ENCODE results near the gene NMNAT2.
"Not testable (repeated sequence)": the region's sequence is repeated elsewhere in the genome, so short reads cannot be mapped to it uniquely, and the experiment has no call there.

Gene NMNAT2

DNA sequence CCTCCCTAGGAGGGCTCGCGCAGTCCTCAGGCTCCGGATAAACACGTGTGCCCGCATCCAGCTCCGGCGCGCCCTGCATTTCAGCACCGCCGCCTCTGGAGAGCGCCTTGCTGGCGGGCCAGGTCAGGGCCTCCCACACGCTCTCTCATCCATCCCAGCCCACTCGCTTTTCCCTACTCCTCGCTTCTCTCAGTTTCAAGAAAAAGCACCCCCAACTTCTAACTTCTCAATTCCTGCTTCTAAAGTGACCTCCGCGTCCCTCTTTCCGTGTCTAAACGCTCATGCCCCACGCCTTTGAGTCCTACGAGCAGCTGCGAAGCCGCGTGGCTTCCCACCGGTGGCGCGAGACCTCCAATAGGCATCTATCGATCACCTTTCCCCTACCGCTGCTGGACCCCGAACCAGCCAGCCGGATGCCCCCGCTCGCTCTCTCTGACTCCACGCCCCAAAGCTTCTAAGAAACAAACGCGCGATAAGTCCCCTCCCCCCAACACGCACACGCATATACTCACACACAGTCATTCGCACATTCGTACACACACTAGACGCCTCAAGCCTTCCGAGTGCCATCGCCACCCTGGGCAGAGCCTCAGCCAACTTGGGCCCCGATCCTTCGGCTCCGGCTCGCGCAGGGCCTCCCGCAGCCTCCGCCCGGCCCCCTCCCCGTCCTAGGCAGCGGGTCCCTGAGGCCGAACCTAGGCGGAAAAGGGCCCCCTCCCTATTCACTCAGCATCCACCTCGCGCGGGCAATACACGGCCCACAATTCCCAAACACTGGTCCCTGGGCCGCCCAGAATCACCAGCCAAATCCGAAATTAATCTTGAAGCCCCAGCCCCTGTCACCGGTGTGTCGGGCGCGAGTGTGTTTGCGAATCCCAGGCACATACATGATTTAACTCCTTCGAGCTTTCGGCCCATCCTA is 1.1 kb downstream of the NMNAT2 start:
- peak; percentile 14 for DNase-seq

DNA sequence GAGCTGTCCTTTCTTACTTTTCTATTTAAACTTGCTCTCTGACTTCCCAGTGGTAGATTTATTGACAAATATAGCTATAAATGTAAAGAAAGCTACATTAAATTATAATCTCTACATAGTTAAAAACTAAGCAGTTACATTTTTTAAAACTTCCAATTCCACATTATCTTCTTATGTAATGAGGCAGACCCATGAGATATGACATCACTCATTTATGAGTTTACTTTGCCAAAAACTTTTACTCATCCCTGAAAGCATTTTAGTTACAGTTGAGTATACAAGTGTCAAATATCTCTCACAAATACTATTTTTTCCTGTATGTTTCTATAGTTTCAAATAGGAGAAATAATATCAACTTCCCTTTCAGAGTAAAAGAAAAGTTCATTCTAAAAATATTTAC is 3.8 kb downstream of the NMNAT2 start:
- no peak for DNase-seq

DNA sequence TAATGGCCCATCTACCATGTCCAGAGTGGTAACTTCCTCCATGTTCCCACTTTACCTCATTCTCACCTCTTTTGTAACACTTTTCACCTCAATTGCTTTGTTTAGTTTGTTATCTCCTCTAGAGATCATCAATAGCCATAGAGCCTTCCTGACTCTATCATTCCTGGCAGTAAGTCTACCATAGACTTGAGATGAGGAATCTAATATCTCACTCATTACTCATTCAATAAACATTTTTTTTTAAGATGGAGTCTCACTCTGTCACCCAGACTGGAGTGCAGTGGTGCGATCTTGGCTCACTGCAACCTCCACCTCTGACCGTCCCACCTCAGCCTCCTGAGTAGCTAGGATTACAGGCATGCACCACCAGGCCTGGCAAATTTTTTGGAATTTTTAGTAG is 7.1 kb downstream of the NMNAT2 start:
- DNase-seq: no peak

GRCh38 chr1:183407961-183408360 is 10.2 kb downstream of the NMNAT2 start:
- no peak for DNase-seq

DNA sequence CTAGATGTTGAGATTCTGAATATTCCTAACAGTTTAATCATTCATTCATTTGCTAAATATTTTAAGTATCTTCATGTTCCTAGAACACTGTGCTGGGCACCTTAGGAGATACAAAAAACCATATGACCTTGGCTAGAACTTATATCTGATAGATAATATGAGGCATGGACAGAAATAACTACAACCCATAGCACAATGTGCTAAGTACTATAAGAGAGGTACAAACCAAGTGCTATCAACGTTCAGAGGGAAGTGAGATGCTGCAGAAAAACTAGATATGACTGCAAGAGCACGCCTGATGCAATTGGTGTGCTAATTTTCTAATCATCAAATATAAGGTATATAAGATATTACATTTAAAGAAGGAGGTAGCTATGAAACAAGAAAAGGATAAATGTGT is 10.7 kb downstream of the NMNAT2 start:
- no peak for DNase-seq

GRCh38 chr1:183404476-183404875 is 13.7 kb downstream of the NMNAT2 start:
- no peak for DNase-seq

- DNase-seq: no peak
These were observed 14.7 kb downstream of the NMNAT2 start for GRCh38 chr1:183403498-183403897.

DNA sequence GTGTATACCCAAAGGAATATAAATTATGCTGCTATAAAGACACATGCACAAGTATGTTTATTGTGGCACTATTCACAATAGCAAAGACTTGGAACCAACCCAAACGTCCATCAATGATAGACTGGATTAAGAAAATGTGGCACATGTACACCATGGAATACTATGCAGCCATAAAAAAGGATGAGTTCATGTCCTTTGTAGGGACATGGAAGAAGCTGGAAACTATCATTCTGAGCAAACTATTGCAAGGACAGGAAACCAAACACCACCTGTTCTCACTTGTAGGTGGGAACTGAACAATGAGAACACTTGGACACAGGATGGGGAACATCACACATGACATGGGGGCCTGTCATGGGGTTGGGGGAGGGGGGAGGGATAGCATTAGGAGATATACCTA is 16.6 kb downstream of the NMNAT2 start:
- not testable (repeated sequence) for DNase-seq

- DNase-seq: no peak
These were observed 23.7 kb downstream of the NMNAT2 start for GRCh38 chr1:183394435-183394834.

DNA sequence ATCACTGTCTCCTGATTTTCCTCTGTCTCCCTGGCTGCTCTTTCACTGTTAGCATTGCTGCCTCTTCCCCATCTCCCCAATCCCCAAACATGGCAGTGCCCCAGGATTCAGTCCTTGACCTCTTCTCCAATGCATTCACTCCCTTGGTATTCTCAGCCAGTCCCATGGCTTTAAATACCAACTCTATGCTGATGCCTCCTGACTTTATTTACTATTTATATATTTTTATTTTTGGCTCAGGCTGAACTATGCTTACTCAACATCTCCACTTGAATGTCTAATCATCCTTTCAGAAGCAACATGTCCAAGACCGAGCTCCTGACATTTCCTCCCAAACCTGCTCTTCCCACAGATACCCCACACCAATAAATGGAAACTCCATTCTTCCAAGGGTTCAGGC is 26.3 kb downstream of the NMNAT2 start:
- DNase-seq: no peak

- DNase-seq: no peak
These were observed 27.6 kb downstream of the NMNAT2 start for GRCh38 chr1:183390561-183390960.

- DNase-seq: no peak
These were observed 29.4 kb downstream of the NMNAT2 start for GRCh38 chr1:183388735-183389134.

GRCh38 chr1:183385340-183386144 is 32.6 kb downstream of the NMNAT2 start:
- DNase-seq: no peak

GRCh38 chr1:183379951-183380350 is 38.2 kb downstream of the NMNAT2 start:
- DNase-seq: no peak

- DNase-seq: no peak
These were observed 42.8 kb downstream of the NMNAT2 start for GRCh38 chr1:183375381-183375780.

DNA sequence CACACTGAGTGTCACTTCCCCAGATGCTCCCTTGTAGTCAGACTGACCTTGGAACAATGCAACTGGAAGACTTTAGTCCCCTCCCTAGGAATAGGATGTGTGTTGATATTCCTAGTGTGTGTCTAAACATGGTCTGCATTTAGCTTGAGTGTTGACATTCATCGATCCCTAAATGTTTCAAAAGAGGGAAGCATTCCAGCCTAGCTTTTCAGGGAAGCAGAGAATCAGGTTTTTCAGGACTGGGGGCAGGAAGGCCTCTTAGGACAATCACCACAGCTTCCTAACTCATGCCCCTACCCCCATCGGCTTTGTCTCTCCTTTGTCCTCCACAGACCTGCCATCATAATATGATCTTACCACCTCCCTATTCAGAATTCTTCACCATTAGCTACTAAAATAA is 43.4 kb downstream of the NMNAT2 start:
- no peak for DNase-seq

GRCh38 chr1:183372586-183373230 is 45.5 kb downstream of the NMNAT2 start:
- no peak for DNase-seq

- DNase-seq: peak; percentile 36
These were observed 47.7 kb downstream of the NMNAT2 start for GRCh38 chr1:183370399-183371058.

DNA sequence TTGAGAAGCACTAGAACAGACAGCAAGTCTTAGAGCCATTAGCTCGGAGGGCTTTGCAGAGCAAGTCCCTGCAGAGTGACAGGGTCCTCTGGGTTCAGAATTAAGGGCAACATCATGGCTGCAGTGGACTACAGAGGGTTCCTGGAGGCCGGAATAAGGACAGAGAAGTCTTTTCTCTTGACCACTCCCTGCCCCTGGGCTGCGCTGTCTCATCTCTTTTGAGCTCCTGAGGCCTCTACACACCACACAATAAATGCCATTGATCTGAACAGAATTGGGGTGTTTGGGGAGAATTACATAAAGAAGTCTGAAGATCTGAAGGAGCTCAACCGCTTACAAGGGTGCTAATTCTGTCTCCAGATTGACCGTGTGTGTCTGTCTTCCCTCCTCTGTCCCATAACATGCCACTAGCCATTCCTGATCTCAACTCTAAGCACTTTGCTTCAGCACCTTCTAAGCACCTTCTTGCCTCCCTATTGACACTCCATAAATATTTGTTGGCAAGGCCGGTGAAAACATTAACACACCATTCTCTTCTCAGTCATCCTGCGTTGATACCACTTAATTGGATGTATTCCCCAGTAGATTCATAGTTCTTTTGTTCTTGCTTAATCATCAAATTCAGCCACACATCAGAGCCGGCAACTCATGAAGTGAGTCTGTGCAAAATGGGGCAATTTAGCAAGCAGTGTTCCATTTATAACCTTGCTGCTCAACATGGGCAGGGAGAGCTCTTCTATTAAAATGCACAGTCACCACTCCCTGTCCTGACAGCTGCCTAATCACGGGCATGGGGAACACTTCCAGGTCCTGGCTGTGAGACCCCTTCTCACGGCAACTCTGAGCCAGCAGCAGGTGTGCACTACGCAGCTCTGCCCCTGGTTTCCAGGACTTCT is 49.7 kb downstream of the NMNAT2 start:
- no peak for DNase-seq

DNA sequence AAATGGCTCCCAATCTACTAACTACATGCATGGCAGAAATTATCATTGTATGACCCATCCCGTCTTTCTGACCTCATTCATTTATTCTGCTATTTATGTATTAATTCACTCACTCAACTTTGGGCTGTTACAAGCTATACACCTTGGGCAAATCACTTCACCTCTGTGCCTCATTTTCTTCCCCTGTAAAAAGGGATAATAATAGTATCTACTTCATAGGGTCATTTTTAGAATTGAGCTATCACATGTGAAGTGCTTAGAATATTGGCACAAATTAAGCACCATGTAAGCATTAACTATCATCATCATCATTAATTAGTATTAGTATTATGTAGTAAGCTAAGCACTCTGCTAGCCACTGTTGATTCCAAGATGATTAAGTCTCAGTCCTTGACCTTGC is 52.1 kb downstream of the NMNAT2 start:
- DNase-seq: no peak

DNA sequence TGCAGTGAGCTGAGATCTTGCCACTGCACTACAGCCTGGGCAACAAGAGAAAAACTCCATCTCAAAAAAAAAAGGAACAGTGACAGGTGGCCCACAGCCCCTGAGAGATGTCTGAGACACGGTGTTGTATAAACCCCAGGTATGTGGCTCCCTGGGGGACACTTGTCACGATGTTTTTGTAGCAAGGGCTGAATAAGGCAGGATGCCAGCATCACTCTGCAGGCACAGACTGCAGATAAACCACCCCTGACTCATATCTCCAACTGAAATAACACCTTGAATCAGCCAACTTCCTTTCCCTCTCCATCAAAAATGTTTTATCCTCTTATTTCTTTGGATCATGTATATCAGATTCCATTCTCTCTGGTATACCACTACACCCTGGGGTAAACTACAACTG is 52.5 kb downstream of the NMNAT2 start:
- DNase-seq: peak; percentile 51

- DNase-seq: no peak
These were observed 53.1 kb downstream of the NMNAT2 start for GRCh38 chr1:183365093-183365492.

All from DMS79 (cell line).